Liver (tissue), 9 donors: ENCODE measurements around the gene ENHO. TPM values are rescaled to one million over a fixed set of nuclear protein-coding genes. Genes with fewer than 3 reads are reported as not detected.

Experiments
- DNase-seq: peaks from one replicate; pipeline ENCODE4 v3.0.0-alpha.2; 2017; ENCODE audit warnings: low spot score
- H3K27ac ChIP-seq, 2 donors: one replicate each; pipeline ENCODE4 v1.7.0; 2013; ENCODE audit warnings: inconsistent platforms in 2 of 2, low read length in 2 of 2, control low read depth in 1 of 2, low read depth in 1 of 2, mild to moderate bottlenecking in 1 of 2
- H3K27me3 ChIP-seq, 4 donors: one replicate each; pipeline versions ENCODE4 v1.6.1 to v1.7.0; 2013; ENCODE audit warnings: low read length in 3 of 4, inconsistent platforms in 1 of 4, mild to moderate bottlenecking in 1 of 4, moderate library complexity in 1 of 4; ENCODE audit not compliant: control insufficient read depth in 4 of 4, insufficient read depth in 4 of 4
- H3K36me3 ChIP-seq, 4 donors: one replicate each; pipeline versions ENCODE4 v1.6.1 to v1.7.0; 2013; ENCODE audit warnings: low read length in 3 of 4, mild to moderate bottlenecking in 3 of 4, low read depth in 1 of 4, moderate library complexity in 1 of 4; ENCODE audit not compliant: control insufficient read depth in 4 of 4, insufficient read depth in 3 of 4
- H3K4me1 ChIP-seq, 4 donors: one replicate each; pipeline versions ENCODE4 v1.6.1 to v1.7.0; 2013; ENCODE audit warnings: low read length in 3 of 4, mild to moderate bottlenecking in 3 of 4, moderate library complexity in 1 of 4; ENCODE audit not compliant: control insufficient read depth in 4 of 4, insufficient read depth in 4 of 4
- H3K4me3 ChIP-seq, 3 donors: one replicate each; pipeline versions ENCODE4 v1.6.1 to v1.7.0; 2013; ENCODE audit warnings: low read length in 3 of 3, control low read depth in 1 of 3, low read depth in 1 of 3, mild to moderate bottlenecking in 1 of 3
- H3K9ac ChIP-seq, 2 donors: one replicate each; pipeline ENCODE4 v1.7.0; 2013; ENCODE audit warnings: low read length in 2 of 2, mild to moderate bottlenecking in 2 of 2, moderate library complexity in 2 of 2, control low read depth in 1 of 2, low read depth in 1 of 2
- H3K9me3 ChIP-seq, 4 donors: one replicate each; pipeline versions ENCODE4 v1.6.1 to v1.7.0; 2013; ENCODE audit warnings: low read length in 3 of 4; ENCODE audit not compliant: control insufficient read depth in 4 of 4
- ATF3 ChIP-seq: IDR thresholded peaks from 2 replicates; pipeline ENCODE4 v1.6.1; 2016; ENCODE audit warnings: antibody characterized with exemption
- CTCF ChIP-seq: fragments of 150-350 bp; IDR thresholded peaks from 2 replicates; pipeline ENCODE4 v1.5.1; 2017; ENCODE audit warnings: improper control_type of control experiment, low read depth, low read length; ENCODE audit not compliant: missing input control
- EGR1 ChIP-seq, 2 donors: IDR thresholded peaks; 2 replicates each; pipeline ENCODE4 v1.6.1; 2016 to 2018; ENCODE audit warnings: antibody characterized with exemption in 2 of 2, low read depth in 2 of 2
- FOXA1 ChIP-seq: IDR thresholded peaks from 2 replicates; pipeline ENCODE4 v1.6.1; 2016; ENCODE audit warnings: antibody characterized with exemption
- FOXA2 ChIP-seq: IDR thresholded peaks from 2 replicates; pipeline ENCODE4 v1.6.1; 2016; ENCODE audit warnings: antibody characterized with exemption
- GABPA ChIP-seq, 2 donors: IDR thresholded peaks in 1 of 2; conservative IDR thresholded peaks in 1 of 2; 2 replicates each; pipeline ENCODE4 v1.6.1; 2016; ENCODE audit warnings: antibody characterized with exemption in 2 of 2, mild to moderate bottlenecking in 1 of 2, moderate library complexity in 1 of 2
- HNF4A ChIP-seq, 2 donors: conservative IDR thresholded peaks; 2 replicates each; pipeline ENCODE4 v1.6.1; 2016; ENCODE audit warnings: antibody characterized with exemption in 2 of 2, mild to moderate bottlenecking in 2 of 2
- HNF4G ChIP-seq: IDR thresholded peaks from 2 replicates; pipeline ENCODE4 v1.6.1; 2016; ENCODE audit warnings: antibody characterized with exemption
- JUND ChIP-seq, 2 donors: IDR thresholded peaks; 2 replicates each; pipeline ENCODE4 v1.6.1; 2016; ENCODE audit warnings: antibody characterized with exemption in 2 of 2
- MAX ChIP-seq: IDR thresholded peaks from 2 replicates; pipeline ENCODE4 v1.6.1; 2016; ENCODE audit warnings: antibody characterized with exemption
- NR2F2 ChIP-seq: IDR thresholded peaks from 2 replicates; pipeline ENCODE4 v1.6.1; 2016; ENCODE audit warnings: antibody characterized with exemption
- RAD21 ChIP-seq, 2 donors: IDR thresholded peaks; 2 replicates each; pipeline ENCODE4 v1.6.1; 2016; ENCODE audit warnings: antibody characterized with exemption in 2 of 2, mild to moderate bottlenecking in 2 of 2
- REST ChIP-seq: IDR thresholded peaks from 2 replicates; pipeline ENCODE4 v1.6.1; 2016; ENCODE audit warnings: antibody characterized with exemption, mild to moderate bottlenecking
- RXRA ChIP-seq, 2 donors: IDR thresholded peaks; 2 replicates each; pipeline ENCODE4 v1.6.1; 2017 to 2018; ENCODE audit warnings: antibody characterized with exemption in 2 of 2, mild to moderate bottlenecking in 1 of 2
- SP1 ChIP-seq: IDR thresholded peaks from 2 replicates; pipeline ENCODE4 v1.6.1; 2018; ENCODE audit warnings: antibody characterized with exemption, mild to moderate bottlenecking
- TAF1 ChIP-seq: conservative IDR thresholded peaks from 2 replicates; pipeline ENCODE4 v1.6.1; 2016; ENCODE audit warnings: antibody characterized with exemption, mild to moderate bottlenecking
- YY1 ChIP-seq: IDR thresholded peaks from 2 replicates; pipeline ENCODE4 v1.6.1; 2016; ENCODE audit warnings: antibody characterized with exemption, mild to moderate bottlenecking
- ZBTB33 ChIP-seq: IDR thresholded peaks from 2 replicates; pipeline ENCODE4 v1.6.1; 2016; ENCODE audit warnings: antibody characterized with exemption
- WGBS: extraction: QIAGEN DNeasy Blood & Tissue Kit; methylation state at CpG from one replicate; pipeline ENCODE4 v1.1.7; 2013; 5-methylcytosine and 5-hydroxymethylcytosine counted together
- polyA plus RNA-seq, 2 donors: library from polyadenylated mRNA; stranded (reverse) in 1 of 2; unstranded in 1 of 2; fragments of 200-250 nt in 1 of 2; fragments of >200 nt in 1 of 2; fragmentation: Nextera tagmentation in 1 of 2; extraction: Ambion mirVana in 1 of 2; gene quantifications; one replicate each; pipeline versions ENCODE4 v1.2.1 to v1.2.3, GENCODE V29; 2013 to 2015
- total RNA-seq, 2 donors: library from RNA; depleted of rRNA; stranded (reverse); fragments of >200 nt; gene quantifications; one replicate each; pipeline ENCODE4 v1.2.3, GENCODE V29; 2014
- donor health status: healthy.
- donor health status: healthy.
- donor health status: healthy.
- donor health status: healthy.
- donor health status: healthy.

The ENHO gene
- total and polyA plus RNA-seq, 4 donors: 0.67 to 9.6 (median 1.9) TPM

- Histone ChIP-seq H3K27me3 (no peaks in the 10 kb centered on the region), H3K9ac (no peak overlapping the region), H3K9me3 (no peaks in the 10 kb centered on the region), H3K27ac (no peak overlapping the region), H3K4me3 (no peak overlapping the region), H3K4me1 (peaks cover 7 to 17% (median 11%) of the 10 kb centered on the region in 4 donors), H3K36me3 (no peaks in the 10 kb centered on the region)
- no peak for DNase-seq
- TF ChIP-seq FOXA1 (no peak), RAD21 (IDR thresholded peaks at IDR 0.05) (no peak), YY1 (no peak), EGR1 (IDR thresholded peaks at IDR 0.05; ENCODE audit: low read depth in 2 of 2) (no peak), TAF1 (no peak), JUND (IDR thresholded peaks at IDR 0.05) (no peak), REST (no peak), NR2F2 (no peak), HNF4G (no peak), SP1 (no peak), GABPA (IDR thresholded peaks at IDR 0.05 in 1 of 2, conservative IDR thresholded peaks at IDR 0.05 in 1 of 2) (no peak), ATF3 (no peak), HNF4A (conservative IDR thresholded peaks at IDR 0.05) (no peak), FOXA2 (no peak), ZBTB33 (no peak), CTCF (no peak), MAX (no peak), RXRA (IDR thresholded peaks at IDR 0.05) (no peak)
- WGBS: 87% methylated on average over 7 of the region's 7 CpGs
These were observed 18.8 kb upstream of the ENHO start for GRCh38 chr9:34541540-34541939.
